M059J (cell line): ENCODE data around the gene CXCR2. TPM values are rescaled to one million over a fixed set of nuclear protein-coding genes. Genes with fewer than 3 reads are reported as not detected.
"Not testable (repeated sequence)": the region's sequence is repeated elsewhere in the genome, so short reads cannot be mapped to it uniquely, and the experiment has no call there.

Source experiments
- DNase-seq: peaks from one replicate; pipeline ENCODE4 v3.0.0-alpha.2; 2012; ENCODE audit warnings: low read depth
- total RNA-seq: library from RNA; depleted of rRNA; stranded (reverse); fragments of >200 nt; shearing (Covaris generic); gene quantifications from 2 replicates; pipeline ENCODE4 v1.2.3, GENCODE V29; 2014; rRNA removed

The CXCR2 gene
- not detected in 2 replicates for total RNA-seq

DNA sequence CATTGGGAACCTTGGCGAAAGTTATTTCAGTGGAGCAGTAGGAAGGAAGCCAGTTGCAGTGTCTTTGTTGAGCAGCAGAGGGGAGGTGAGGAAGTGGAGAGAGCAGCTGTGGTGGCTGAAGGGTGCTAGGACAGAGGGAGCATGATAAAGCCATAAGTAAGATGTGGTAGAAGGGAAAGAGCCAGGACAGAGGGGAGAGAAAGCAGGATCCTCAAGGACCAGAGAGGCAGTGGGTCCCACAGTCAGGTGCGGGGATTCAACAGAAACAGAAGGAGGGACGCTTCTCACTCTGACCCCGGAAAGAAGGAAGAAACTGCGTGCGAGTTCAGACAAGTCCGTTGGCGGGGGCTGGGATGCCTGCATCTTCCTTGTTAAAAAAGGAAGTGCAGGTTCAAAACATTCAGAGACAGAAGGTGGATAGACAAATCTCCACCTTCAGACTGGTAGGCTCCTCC, at the start of gene CXCR2:
TSS of gene CXCR2 (plus strand) at position 403 of the 455 bp plus-strand sequence. CDS start 8,774 bp downstream, outside the sequence.
- no peak for DNase-seq

DNA sequence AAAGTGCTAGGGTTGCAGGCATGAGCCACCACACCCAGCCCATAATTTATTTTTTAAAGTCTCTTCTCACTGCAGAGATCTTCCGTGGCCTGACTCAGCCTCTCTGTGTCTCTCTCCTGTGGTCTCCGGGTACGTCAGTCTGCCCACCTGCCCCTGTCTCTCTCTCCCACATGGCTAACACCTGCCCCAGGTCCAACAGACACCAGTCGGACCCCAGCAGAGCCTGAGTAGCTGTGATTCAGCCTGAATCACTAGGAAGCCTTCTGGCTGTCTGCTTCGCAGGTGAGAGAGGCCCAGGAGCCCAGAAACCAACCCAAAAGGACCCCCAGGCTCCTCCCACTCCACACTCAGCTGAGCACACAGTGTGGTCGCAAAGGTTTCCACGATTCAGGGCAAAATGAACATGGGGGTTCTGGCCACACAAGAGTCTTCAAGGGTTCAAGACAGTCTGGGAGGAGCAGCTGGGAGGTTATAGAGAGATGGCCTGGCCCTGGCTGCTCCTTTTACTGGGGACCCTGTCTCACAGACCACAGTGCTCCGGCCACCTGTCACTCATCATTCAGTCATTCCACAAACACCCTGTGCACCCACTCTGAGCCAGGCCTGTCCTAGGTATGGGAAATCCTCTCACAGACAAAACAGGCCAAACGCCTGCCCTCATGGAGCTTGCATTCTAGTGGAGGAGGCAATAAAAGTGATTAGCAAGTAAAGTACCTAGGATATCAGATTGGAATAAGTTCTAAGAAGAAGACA, 48.2 kb upstream of the CXCR2 start:
- DNase-seq = no peak

DNA sequence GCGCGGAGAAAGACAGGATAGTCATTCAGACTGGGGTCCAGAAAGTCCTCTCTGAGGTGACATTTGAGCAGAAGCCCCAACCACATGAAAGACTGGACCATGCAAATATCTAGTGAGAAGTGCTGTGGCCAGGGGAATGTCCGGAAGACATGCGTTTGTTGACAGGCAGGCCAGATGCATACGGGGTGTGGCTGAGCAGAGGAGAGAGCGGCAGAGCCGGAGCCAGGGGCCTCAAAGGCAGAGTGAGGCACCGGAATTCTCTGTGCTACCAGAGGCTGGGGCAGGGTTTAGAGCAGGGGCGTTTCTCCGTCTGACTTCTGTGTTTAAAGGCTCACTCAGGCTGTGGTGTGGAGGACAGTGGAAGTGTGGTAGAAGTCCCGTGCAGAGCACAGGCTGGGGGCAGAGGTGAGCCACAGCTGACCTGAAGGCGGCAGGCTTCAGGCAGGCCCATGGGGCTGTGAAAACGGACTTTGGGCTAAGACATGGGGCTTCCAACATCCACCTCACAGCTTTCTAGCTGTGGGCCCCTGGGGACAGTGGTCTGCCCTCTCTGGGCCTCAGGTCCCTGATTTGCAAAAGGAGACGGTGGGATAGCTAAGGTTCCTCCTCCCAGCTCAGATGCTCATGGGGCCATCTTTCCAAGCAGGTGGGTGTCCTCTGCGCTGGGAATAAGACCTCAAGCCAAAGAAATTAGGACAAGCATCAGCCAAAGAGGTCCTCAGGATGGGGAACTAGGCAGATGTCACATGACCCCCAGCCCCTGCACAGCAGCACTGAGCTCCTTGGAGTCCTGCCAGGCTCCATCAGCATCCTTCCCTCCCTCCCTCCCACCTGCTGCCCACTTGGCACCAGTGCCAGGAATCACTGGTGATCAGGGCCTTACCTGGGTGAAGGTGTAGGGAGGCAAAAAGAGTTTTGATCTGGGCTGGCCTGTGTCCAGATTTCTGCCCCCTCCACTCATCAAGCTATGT, 45.6 kb upstream of the CXCR2 start:
- DNase-seq = no peak

DNA sequence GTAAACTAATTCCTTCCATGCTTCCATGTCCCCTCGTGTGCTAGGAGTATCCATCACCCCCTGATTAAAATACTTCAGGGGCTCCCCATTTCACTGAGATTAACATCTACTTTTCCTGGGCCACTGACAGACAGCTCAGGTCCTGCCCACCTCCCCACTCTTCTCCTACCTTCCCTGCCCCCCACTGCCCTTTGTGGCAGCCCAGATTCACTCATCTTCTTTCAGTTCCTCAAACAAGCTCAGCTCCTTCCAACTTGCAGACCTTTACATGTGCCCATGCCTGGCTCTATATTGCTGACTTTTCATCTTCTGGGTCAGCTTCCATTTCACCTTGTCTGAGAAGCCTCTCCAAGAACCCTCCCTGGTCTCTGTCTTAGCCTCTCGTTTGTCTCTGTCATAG, 44.8 kb upstream of the CXCR2 start:
- DNase-seq = no peak

DNA sequence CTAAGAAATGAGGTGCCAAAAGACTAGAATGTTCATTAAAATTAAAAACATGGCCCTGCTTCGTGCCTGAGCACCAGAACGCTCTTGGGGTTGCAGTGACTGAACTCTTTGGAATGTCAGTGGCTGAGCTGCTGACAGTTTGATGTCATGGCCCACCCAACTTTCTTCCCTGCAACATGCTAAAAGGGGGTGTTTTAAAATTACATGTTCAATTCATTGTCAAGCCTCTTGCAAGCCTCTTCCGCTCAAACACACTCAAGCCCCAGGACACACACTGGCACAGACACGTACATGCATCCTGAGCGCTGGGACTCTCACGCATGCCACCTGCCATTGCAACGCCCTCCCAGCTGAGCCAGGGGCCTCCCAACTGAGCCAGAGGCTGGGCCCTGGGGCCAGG, 44.1 kb upstream of the CXCR2 start:
- peak; percentile 64 for DNase-seq

DNA sequence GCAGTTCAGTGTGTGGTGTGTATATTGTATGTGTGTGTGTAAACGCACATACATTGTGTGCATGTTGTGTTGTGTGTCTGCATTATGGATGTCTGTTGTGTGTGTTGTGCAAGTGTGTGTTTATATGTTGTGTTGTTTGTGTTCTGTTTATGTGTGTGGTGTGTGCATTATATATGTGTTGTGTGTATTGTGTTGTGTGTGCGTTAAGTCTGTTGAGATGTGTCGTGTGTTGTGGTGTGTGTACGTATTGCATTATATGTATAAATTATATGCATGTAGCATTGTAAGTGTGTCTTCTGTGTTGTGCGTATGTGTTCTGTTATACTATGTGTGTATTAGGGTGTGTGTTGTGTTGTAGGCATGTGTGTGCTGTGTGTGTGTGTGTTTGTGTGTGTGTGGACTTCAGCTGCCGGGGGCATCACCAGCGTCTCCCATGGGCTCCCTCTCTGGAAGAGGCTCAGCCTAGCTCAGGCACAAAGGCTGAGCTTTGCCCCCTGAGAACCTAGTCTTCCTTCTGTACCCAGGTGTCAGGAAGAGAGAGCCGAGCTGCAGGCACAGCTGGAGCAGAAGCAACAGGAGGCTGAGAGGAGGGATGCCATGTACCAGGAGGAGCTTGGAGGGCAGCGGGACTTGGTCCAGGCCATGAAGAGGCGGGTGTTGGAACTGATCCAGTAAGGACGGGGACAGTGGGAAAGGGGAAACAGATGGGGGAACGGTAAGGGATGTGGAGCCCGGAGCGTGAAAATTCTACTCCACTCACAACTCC, 43.1 kb upstream of the CXCR2 start:
- DNase-seq = no peak

DNA sequence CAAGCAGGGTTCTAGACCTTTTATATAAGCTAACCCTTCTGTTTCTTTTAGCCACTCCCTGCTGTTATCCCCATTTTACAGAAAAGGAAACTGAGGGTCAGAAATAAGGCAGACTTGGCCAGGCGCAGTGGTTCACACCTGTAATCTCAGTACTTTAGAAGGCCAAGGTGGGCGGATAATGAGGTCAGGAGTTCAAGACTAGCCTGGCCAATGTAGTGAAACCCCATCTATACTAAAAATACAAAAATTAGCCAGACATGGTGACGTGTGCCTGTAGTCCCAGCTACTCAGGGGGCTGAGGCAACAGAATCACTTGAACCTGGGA, 42.5 kb upstream of the CXCR2 start:
- DNase-seq = no peak

DNA sequence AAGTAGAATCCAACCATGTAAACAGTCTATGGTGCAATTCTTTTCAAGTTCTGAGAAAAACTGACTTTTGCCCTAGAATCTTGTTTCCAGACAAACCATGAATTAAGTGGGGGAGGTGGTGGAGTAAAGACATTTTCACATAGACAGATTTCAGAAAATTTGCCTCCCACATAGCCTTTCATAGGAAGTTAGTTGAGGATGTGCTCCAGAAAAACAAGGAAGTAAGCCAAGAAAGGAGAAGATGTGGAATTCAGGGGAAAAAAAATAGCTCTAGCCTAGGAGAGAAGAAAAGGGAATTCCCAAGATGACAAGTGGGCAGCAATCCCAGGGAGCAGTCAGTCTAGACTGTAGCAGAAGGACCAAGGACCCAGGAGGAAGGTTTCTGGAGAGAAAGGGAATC, 39.4 kb upstream of the CXCR2 start:
- no peak for DNase-seq

DNA sequence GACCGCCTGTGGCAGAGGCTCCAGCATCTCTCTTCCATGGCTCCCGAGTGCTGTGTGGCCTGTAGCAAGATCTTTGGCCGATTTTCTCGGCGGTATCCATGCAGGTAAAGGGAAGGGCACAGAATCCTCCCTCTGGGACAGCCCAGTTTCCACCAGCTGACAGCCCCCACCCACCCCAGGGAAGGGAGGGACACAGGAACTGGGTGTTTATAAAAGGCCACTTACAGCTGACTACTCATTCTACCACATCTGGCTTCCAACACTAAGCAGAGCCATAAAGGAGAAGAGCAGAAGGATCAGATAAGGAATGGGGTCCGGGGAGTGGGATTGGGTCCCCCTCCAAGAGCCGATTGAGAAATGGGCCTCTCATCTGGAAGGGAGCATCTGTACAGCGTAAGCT, 36.6 kb upstream of the CXCR2 start:
- DNase-seq = no peak

DNA sequence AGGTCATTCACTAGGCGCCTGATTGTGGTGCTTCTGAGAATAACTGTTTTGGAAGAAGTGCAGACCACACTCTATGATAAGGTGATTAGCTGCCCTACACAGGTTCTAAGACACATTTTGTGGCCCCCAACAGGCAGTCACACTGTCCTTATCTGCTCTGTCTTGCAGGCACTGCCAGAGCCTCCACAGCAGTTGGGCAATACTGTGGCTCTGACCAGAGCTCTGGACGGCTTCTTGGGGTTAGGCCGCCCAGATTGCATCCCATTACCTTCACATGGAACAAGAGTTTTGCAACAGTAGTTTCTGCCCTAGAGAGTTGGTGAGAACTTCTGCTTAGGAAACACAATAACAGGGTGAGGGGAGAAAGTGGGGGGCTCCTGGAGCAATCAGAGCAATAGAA, 34.1 kb upstream of the CXCR2 start:
- DNase-seq = no peak

DNA sequence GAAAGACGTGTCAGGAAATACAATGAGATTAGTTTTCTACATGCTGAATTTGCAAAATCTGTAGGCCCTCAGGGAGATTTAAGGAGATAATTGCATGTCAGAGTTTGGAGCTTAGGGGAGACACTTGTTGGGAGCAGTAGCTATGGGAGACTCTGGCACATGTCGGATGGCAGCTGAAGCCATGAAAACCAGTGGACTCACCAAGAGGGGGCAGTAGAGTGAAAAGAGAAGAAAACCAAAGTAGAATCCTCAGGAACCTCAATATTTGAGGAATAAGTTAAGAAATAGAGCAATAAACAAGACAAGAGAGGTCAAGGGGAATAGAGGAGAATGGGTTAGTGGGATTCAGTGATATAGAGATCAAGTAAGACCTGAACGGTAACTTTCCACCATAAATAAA, 31.9 kb upstream of the CXCR2 start:
- no peak for DNase-seq

DNA sequence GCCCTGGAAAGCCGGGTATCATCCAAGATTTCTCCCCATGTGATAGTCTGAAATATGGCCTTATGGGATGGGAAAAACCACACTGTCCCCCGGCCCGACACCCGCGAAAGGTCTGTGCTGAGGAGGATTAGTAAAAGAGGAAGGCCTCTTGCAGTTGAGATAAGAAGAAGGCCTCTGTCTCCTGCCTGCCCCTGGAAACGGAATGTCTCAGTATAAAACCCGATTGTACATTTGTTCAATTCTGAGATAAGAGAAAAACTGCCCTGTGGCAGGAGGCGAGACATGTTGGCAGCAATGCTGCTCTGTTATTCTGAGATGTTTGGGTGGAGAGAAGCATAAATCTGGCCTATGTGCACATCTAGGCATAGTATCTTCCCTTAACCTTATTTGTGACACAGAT, 30.0 kb upstream of the CXCR2 start:
- DNase-seq = no peak

DNA sequence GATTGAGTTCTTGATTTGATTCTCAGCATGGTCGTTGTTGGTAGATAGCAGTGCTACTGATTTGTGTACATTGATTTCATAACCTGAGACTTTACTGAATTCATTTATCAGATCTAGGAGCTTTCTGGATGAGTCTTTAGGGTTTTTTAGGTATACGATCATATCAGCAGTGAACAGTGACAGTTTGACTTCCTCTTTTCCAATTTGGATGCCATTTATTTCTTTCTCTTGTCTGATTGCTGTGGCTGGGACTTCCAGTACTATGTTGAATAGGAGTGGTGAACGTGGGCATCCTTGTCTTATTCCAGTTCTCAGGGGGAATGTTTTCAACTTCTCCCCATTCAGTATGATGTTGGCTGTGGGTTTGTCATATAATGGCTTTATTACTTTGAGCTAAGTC, 27.9 kb upstream of the CXCR2 start:
- DNase-seq = no peak

DNA sequence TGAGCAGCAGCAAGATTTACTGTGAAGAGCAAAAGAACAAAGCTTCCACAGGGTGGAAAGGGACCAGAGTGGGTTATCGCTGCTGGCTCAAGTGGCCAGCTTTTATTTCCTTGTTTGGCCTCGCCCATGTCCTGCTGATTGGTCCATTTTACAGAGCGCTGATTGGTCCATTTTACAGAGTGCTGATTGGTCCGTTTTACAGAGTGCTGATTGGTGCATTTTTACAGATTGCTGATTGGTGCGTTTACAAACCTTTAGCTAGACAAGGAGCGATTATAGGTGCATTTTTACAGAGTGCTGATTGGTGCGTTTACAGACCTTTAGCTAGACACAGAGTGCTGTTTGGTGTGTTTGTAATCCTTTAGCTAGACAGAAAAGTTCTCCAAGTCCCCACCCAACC, 17.0 kb upstream of the CXCR2 start:
- not testable (repeated sequence) for DNase-seq

DNA sequence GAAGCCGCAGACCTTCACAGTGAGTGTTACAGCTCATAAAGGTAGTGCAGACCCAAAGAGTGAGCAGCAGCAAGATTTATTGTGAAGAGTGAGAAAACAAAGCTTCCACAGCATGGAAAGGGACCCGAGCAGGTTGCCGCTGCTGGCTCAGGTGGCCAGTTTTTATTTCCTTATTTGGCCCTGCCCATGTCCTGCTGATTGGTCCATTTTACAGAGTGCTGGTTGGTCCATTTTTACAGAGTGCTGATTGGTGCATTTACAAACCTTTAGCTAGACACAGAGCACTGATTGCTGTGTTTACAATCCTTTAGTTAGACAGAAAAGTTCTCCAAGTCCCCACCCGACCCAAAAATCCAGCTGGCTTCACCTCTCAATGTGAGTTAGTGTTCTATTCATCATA, 4.0 kb upstream of the CXCR2 start:
- DNase-seq = not testable (repeated sequence)

DNA sequence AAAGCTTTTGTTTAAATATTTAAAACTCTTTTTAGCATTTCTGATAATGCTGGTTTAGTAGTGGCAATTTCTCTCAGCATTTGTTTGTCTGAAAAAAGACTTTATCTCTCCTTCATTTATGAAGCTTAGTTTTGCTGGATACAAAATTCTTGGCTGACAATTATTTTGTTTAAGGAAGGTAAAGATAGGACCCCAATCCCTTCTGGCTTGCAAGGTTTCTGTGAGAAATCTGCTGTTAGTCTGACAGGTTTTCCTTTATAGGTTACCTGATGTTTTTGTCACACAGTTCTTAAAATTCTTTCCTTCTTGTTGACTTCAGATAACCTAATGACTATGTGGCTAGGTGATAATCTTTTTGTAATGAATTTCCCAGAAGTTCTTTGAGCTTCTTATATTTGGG, 3.5 kb upstream of the CXCR2 start:
- DNase-seq = not testable (repeated sequence)

DNA sequence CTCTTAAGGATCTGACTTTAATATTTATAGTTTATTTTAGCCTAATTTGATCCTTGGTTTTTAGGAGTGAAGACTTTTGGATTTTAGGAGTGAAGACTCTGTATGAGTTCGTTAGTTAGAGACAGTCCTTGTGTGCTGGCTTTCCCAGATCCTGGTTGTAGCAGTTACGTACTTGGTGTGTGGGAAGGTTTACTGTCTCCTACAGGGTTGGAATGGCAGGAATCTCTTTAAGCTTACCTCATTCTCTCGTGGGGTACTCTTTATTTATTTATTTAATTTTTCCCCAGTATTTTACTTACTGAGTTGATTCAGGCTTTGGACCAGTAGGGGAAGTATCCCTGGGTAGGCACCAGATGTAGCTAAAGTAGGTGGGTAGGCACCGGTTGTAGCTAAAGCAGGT, 1.8 kb upstream of the CXCR2 start:
- no peak for DNase-seq

DNA sequence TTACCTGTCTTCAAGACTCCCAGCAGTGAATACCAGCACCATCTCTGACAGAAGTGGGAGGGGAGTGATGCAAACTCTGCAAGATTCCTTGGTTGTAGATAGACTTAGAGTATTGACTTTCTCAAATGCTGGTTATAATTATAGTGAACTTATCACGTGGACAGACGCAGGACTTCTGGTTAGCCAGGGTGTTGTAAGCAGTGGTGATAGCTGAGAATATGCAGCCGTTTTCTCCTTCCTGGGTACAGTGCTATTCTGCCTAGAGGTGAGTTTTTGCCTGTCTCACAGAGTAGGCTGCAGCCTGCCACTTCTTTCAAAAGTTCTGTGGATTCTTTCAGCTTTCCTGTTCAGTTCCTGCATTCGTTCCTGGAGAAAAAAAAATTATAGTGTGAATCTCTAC, 733 bp upstream of the CXCR2 start:
- DNase-seq = no peak

DNA sequence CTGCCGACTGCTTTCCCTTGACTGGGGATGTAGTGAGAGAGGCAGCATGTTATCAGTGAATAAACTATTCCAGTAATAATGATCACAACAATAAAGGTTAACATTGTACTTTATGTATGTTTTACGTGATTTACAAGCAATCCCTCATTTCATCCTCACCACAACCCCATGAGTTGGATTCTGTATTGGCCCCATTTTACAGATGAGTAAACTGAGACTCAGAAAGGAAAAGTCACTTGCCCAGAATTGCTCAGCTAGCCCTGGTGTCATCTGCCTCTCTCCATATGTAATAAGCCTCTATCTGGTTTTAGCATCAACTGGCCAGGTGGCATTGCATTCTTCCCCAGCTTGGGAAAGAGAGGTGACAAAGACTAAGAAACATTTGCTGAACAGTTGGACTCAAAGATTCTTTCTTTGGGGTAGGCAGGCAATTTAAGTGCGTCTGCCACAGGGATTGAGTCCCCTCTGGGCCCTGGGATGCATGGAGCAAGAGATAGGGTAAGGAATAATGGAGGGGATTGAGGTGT, 2.2 kb downstream of the CXCR2 start:
- no peak for DNase-seq

DNA sequence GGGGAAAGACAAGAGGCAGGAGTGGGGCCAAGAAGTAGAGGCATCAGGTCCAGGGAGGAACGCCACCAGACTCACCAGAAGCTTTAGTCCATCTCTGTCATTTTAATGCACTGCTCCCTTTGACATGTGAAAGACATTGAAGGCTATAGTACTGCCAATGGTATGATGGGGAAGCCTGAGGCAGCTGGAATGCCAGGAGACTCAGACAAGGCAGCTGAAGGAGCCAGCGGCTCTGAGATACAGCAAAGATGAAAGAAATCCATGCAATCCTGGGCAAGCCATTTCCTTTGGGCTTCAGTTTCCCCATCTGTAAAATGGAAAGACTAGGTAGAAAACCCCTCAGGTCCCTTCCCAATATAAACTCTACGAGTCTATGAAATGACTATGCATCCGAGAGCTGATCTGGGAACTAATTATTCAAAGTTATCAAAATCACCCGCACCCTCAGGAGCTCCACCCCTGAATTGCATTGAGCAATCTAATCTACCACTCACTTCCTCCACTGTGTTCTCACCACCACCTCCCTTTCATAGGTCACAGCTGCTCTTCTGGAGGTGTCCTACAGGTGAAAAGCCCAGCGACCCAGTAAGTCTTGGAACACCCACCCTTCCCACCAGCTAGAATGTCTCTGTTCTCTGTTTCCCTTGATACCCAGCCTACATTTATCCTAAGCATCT, 3.1 kb downstream of the CXCR2 start:
- DNase-seq = no peak

DNA sequence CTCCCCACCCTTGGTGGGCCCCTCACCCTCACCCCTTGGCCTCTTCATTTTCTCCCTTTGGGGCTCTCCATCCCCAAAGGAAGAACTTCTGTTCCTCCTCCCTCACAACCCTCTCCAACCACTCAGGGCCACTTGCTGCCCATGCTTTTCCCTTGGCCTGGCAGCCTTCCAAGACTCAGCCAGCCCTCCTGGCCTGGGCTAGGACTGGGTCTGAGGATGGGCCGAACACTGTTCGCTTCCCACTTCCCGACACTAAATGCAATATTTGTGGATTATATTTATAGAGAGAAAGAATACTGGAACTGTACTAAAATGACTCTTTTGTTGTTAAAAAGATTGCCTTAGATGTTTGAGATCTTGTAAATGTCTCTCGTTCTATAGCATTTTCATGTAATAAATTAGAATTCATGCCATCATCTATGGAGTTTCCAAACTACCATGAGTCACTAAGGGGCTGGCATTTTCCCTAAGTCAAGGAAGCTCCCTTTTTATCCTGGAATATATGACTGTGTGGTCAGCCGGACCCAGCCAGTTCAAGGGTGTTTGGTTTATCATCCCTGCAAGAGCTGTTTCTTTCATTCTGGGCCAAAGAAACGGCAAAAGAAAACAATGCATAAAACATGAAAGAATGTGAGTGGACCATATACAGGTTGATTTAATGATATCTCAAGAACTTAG, 3.8 kb downstream of the CXCR2 start:
- peak; percentile 47 for DNase-seq
